IPS-11a (cell line): ENCODE measurements around the gene SNX19.

ENCODE experiments used
- H3K4me3 ChIP-seq: one replicate; pipeline ENCODE4 v1.5.1; 2013; ENCODE audit warnings: low read depth, low read length, control low read depth

The SNX19 gene

DNA sequence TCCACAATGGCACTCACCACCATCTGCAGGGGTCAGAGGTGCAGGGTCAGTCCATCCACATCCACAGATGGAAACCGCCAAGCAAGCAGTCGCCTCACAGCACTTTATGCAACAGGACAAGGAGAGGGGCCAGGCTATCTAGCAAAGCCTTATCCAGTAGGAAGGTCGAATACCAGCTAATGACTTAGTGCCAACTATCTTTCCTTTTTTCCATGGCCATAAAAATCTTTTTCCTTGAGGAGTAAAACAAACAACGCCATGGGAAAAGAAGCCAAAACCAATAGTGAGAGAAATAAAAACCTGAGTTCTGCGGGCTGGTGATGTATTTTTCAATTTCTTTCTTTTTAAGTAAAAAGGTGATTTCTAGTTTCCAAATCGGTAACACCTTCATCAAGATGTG is 8.2 kb downstream of the SNX19 start:
- H3K4me3 ChIP-seq = no peak overlapping the region

DNA sequence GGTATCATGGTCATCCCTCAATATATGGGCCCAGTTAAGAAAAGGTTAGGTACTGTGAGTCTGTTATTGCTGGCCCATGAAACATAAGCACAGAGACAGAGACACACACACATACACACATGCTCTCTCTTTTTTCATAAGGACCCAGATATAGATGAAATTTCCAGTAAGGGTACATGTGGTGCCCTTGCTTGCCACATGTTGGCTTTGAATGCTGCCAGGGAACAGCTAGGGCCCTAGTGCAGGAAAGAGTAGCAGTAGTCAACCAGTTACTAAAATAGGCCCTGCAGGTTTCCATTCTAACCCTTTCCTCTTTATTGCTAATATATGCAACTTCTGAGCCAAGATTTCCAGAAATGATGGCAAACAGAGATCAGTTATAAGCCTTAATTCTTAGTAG is 9.1 kb downstream of the SNX19 start:
- no peak overlapping the region for H3K4me3 ChIP-seq

GRCh38 chr11:130906616-130907015 is 9.7 kb downstream of the SNX19 start:
- H3K4me3 ChIP-seq = no peak overlapping the region

GRCh38 chr11:130905512-130905911 is 10.8 kb downstream of the SNX19 start:
- no peak overlapping the region for H3K4me3 ChIP-seq

GRCh38 chr11:130904380-130904779 is 11.9 kb downstream of the SNX19 start:
- H3K4me3 ChIP-seq = no peak overlapping the region

- H3K4me3 ChIP-seq = no peak overlapping the region
Measured at GRCh38 chr11:130902380-130902779, 13.9 kb downstream of the SNX19 start.

GRCh38 chr11:130899106-130899505 is 17.2 kb downstream of the SNX19 start:
- H3K4me3 ChIP-seq = no peak overlapping the region

- H3K4me3 ChIP-seq = no peak overlapping the region
Measured at GRCh38 chr11:130897262-130898182, 18.8 kb downstream of the SNX19 start.

DNA sequence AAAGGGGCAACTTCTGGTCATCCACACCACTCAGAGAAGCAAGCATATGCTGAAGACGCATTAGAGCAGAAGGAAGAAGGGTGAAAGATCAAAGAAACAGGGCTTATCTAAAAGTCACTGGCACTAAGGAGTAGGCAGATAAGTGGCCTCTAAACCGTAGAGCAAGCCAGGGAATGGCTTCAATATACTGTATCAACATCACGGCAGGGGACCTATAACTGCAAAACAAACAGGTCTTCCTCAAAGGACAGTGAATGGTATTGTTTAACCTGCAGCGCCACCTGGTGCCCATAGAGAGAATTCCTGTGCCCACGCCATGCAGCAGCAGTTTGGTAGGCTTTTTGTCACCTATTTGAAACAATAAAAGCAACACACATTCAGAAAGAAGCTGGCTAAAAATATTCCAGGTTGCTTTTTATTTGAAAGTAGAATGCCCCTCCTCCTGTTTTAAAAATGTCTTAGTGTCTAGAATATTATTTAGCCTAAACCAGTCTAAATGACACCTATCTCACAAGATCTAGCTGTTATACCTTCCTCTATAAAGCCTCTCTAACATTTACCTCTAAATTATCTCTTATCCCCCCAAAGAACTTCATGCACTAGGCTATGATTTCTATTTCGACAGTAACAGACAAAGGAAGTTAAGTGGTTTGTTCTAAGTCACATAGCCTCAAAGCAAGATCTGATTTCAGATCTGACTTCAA is 21.8 kb downstream of the SNX19 start:
- no peak overlapping the region for H3K4me3 ChIP-seq

DNA sequence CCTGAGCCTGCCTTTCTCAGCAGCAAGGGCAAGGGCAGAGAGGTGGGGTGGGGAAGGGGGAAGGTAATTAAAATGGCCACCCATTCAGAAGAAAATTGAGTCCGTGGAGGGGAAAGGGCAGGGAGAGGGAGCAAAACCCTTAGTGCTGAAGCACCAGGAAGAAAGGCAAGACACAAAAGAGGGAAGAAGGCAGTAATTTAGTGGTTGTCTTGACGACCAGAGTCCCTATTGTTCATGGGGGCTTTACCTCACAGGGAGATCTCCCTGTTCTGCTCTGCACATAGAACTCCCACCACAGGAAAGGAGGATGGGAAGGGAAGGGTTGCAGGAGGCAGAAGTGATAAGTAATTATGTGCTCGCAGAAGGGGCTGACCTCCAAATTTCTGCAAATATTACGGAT is 23.4 kb downstream of the SNX19 start:
- no peak overlapping the region for H3K4me3 ChIP-seq

DNA sequence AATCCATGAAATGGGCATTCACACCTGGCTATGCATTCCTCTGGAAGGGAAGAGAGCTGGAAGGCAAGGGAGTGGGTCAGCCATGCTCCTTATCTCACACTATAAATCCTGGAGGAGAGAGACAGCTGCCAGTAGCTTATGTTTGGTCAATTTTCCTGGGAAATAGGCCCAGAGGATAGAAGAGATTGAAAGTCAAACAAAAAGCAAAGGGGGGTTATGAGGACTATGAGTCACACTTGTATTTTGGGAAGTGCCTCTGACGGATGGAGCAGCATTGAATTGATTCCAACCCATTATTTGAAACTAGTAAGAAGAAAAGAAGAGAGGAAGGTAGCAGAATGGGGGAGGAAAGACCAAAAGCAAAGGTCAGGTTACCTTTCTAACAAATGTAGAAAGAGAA is 25.0 kb downstream of the SNX19 start:
- no peak overlapping the region for H3K4me3 ChIP-seq

- H3K4me3 ChIP-seq = no peak overlapping the region
Measured at GRCh38 chr11:130890039-130890745, 26.1 kb downstream of the SNX19 start.

GRCh38 chr11:130888790-130889189 is 27.5 kb downstream of the SNX19 start:
- H3K4me3 ChIP-seq = no peak overlapping the region

DNA sequence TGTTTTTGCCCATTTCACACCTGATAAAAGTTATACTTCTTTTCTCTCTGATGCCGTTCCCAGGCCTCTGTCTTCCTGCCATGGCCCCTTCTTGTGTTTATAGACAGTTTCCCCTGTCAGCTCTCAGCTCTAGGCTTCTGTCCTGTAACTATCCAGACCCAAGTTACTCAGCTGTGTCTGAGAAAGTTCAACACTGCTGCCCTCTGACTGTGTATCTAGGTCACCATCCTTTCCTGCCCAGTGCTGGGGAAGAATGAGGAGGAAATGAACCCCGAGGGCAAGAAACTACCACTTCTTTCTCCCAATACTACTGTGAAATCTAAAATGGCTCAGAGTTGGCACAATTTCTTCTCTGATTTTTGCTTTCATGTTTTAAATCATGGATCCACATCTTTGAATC is 29.6 kb downstream of the SNX19 start:
- H3K4me3 ChIP-seq = no peak overlapping the region

DNA sequence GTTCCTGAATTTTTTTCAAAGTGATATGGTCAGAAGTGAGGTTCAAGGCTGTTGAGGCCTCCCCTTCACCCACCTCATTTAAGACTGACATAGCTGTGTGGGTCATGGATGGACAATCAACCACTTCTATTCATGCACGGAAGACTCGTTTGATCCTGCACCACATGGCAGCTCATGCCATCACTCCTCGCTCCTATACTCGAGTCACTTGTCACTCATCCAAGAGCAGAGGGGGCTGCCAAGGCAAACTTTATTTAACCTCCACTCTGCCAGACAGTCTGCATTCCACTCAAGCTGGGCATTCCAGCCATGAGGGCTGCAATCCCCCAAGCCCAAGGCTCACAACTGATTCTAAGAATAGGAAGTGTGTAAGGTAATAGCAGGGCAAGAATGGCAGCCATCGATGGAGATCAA is 34.1 kb downstream of the SNX19 start:
- no peak overlapping the region for H3K4me3 ChIP-seq

GRCh38 chr11:130881475-130882137 is 34.7 kb downstream of the SNX19 start:
- no peak overlapping the region for H3K4me3 ChIP-seq

DNA sequence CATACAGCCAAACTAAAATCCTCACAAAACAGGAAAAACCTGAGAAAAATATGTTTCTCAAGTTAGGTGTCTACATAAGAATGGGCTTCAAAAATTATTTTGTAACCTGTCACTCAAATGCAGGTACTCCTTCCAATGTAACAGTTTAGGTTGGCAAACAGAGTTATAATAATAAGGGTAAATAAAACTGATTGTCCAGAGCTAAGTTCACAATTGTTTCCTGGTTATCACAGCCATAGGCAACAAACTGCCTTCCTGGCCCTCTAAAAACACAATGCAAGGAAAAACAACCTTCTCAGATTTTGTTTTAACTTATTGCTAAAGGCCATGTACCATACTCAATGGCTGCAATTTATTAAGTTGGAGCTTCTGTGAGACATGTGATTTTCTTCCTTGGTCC is 36.4 kb downstream of the SNX19 start:
- H3K4me3 ChIP-seq = no peak overlapping the region

DNA sequence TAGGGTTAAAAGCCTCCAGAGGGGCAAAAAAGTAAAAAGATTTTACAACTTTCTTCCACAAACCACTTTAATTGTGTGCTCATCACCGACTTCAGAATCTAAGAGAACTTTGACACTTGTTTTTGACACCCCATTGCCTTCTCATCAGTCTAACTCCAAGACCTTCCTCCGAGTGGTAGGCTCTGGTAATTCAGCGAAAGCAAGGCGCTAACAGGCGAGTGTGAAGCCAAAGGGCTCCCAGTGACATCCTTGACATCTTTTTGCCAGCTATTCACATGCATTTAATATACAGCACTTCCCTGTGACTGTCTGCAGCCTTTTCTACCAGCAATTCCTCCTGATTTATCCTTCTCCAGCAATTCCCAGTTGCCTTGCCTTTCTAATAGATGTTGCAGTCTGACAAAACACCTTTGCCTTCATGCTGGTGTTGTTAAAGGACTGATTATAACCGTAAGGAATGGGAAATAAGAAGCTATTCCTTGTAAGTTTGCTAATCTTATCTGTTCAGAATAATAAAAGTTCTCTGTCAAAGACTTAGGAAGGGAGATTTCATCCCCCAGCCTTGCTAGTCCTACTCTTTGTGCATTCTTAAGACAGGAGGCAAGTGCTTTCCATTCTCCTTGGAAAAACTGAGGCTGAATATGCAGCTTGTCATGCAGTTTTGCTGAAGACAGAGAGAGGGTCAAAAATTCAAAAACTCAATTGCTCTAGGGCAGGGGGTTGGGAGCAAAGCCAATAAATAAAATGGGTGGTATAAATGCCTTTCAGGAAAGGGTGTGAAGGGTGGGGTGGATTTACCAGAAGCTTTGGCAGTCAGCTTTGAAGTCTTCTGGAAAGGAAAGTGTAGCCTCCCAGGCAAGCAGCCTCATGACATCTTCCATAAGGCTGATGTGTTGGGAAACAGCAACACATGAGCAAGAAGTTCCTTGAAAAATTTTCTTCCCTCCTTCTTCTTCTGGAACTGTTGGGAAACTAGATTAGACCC is 39.1 kb downstream of the SNX19 start:
- H3K4me3 ChIP-seq = no peak overlapping the region

GRCh38 chr11:130876100-130876499 is 40.2 kb downstream of the SNX19 start:
- H3K4me3 ChIP-seq = no peak overlapping the region

- no peak overlapping the region for H3K4me3 ChIP-seq
Measured at GRCh38 chr11:130874955-130875531, 41.2 kb downstream of the SNX19 start.
